Gastrocnemius medialis (tissue), 4 donors: Measurements from ENCODE around the gene C11orf71. TPM values are rescaled to one million over a fixed set of nuclear protein-coding genes. Genes with fewer than 3 reads are reported as not detected.

Experiments
- ATAC-seq, 2 donors: fragments of 150-250 bp; one replicate each; pipeline ENCODE4 v1.9.1; 2016
- DNase-seq, 2 donors: peaks; one replicate each; pipeline ENCODE4 v3.0.0-alpha.2; 2019
- H3K27ac ChIP-seq, 4 donors: fragments of 200-600 bp; sonication (generic); 1 replicate in 1 of 4; 2 replicates in 3 of 4; pipeline ENCODE4 v1.5.1; 2016 to 2018; ENCODE audit warnings: mild to moderate bottlenecking in 2 of 4, moderate library complexity in 1 of 4
- H3K27me3 ChIP-seq, 3 donors: fragments of 200-600 bp; sonication (generic) in 2 of 3; 1 replicate in 1 of 3; 2 replicates in 2 of 3; pipeline versions ENCODE4 v1.5.1 to v1.6.0; 2016 to 2019; ENCODE audit warnings: mild to moderate bottlenecking in 1 of 3, moderate library complexity in 1 of 3
- H3K36me3 ChIP-seq, 2 donors: fragments of 200-600 bp; sonication (generic) in 1 of 2; one replicate each; pipeline ENCODE4 v1.5.1; 2017 to 2018
- H3K4me1 ChIP-seq, 2 donors: fragments of 200-600 bp; sonication (generic) in 1 of 2; one replicate each; pipeline ENCODE4 v1.5.1; 2016 to 2017; ENCODE audit warnings: mild to moderate bottlenecking in 2 of 2
- H3K4me3 ChIP-seq, 4 donors: fragments of 200-600 bp; sonication (generic) in 3 of 4; 1 replicate in 1 of 4; 2 replicates in 3 of 4; pipeline ENCODE4 v1.5.1; 2016 to 2019; ENCODE audit warnings: mild to moderate bottlenecking in 2 of 4
- H3K9me3 ChIP-seq, 3 donors: fragments of 200-600 bp; sonication (generic) in 2 of 3; 1 replicate in 1 of 3; 2 replicates in 2 of 3; pipeline ENCODE4 v1.5.1; 2016 to 2019
- POLR2A ChIP-seq, 2 donors: fragments of 450-650 bp; IDR thresholded peaks; one replicate each; pipeline ENCODE4 v1.6.1; 2017; ENCODE audit warnings: antibody characterized with exemption in 2 of 2, mild to moderate bottlenecking in 2 of 2, moderate library complexity in 2 of 2
- in situ Hi-C, 4 donors: fragments of 200-750 bp; cut with MboI; loops; one replicate each; pipeline versions ENCODE4 v1.15.0 to v1.8.0; 2017; ENCODE audit warnings: low sequenced_read_pairs in 4 of 4
- intact Hi-C: fragments of 100-400 bp; cut with DNase I; formaldehyde crosslinking; loops from one replicate; pipeline ENCODE4 v1.15.1; 2023; ENCODE audit warnings: low total_unique reads
- total RNA-seq, 4 donors: library from RNA; depleted of rRNA; stranded (reverse); fragments of >200 nt; gene quantifications; one replicate each; pipeline versions ENCODE4 v1.1.0 to v1.2.3, GENCODE V29; 2016
- TF ChIP-seq, protein P1 (sequence below), 5 experiments: fragments of 450-650 bp in 3 of 5; fragments of 200-600 bp in 2 of 5; sonication (generic) in 2 of 5; IDR thresholded peaks in 4 of 5; conservative IDR thresholded peaks in 1 of 5; 1 replicate in 4 of 5; 2 replicates in 1 of 5; pipeline ENCODE4 v1.5.1; 2016 to 2019; ENCODE audit warnings: antibody characterized with exemption in 5 of 5, mild to moderate bottlenecking in 3 of 5, moderate library complexity in 3 of 5

The C11orf71 gene
- total RNA-seq, 4 donors from 2014 or later = 3.4 to 18.0 (median 8.7) TPM

DNA sequence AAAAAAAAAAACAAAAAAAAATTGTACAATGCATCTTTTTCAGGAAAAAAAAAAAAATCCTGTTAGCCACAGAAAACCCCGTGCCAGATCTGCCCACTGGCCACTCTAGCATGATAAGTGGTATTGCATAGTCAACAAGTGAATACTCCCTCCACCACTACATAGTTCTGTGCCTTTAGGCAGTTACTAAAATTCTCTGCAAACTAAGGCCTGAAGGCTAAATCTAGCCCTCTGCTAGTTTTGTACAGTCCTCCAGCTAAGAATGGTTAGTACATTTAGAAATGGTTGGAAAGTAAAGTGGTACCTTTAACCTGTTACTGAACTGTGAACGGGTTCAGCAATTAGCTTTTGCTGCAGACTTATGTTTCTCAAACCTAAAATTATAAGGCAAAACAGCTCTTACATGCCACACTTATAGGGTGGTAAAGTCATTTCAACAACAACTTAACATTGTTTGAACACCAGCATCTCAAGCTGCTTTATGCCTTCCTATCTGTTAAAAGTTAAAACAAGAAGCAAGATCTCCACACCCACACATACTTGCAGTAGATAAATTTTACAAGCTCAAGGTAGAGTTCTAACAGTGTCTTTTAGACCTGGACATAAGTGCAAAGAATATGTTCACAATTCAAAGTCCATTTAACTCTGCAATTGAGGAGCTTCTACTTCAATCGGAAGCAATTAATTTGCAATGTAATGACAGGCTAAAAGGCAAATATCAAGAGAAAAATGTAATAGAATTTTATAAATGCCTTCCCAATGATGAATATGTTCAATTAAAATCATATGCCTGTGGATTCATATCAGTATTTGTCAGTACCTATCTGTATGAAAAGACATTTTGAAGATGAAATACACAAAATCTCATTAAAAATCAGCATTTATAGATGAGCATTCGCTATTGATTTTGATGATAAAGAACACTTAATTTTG lies 7.3 kb downstream of the C11orf71 start:
- in situ Hi-C loops (no loop called here), intact Hi-C loops (no loop called here)
- Histone ChIP-seq H3K36me3 (no peaks in the 10 kb centered on the region), H3K27me3 (peaks cover 0 to 2% (median 0%) of the 10 kb centered on the region in 3 donors), H3K27ac (no peak overlapping the region), H3K9me3 (no peaks in the 10 kb centered on the region), H3K4me1 (no peaks in the 10 kb centered on the region), H3K4me3 (no peak overlapping the region)
- TF ChIP-seq, protein P1, sequence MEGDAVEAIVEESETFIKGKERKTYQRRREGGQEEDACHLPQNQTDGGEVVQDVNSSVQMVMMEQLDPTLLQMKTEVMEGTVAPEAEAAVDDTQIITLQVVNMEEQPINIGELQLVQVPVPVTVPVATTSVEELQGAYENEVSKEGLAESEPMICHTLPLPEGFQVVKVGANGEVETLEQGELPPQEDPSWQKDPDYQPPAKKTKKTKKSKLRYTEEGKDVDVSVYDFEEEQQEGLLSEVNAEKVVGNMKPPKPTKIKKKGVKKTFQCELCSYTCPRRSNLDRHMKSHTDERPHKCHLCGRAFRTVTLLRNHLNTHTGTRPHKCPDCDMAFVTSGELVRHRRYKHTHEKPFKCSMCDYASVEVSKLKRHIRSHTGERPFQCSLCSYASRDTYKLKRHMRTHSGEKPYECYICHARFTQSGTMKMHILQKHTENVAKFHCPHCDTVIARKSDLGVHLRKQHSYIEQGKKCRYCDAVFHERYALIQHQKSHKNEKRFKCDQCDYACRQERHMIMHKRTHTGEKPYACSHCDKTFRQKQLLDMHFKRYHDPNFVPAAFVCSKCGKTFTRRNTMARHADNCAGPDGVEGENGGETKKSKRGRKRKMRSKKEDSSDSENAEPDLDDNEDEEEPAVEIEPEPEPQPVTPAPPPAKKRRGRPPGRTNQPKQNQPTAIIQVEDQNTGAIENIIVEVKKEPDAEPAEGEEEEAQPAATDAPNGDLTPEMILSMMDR (IDR thresholded peaks at IDR 0.05 in 4 of 5, conservative IDR thresholded peaks at IDR 0.05 in 1 of 5) = no peak
- TF ChIP-seq POLR2A (IDR thresholded peaks at IDR 0.05) = no peak
- ATAC-seq (no peak), DNase-seq (no peak)

DNA sequence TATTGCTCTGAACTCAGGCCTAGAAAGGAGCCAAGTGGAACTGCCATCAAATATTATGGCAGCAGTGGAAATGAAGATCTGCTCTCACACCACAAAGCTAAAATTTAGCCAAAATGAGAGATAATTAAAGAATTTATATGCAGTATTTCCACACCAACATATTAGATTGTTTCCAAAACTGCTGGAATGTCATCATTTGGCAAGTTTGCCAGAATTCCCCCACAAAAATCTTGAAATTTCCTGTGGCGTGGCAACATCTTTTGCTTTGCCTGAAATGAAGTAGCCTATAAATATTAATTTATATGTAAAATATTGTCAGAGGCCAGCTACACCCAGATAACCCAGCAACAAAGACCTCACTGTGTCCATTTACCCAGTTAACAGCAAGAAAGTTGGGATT lies 13.8 kb downstream of the C11orf71 start:
- in situ Hi-C loops = no loop called here

DNA sequence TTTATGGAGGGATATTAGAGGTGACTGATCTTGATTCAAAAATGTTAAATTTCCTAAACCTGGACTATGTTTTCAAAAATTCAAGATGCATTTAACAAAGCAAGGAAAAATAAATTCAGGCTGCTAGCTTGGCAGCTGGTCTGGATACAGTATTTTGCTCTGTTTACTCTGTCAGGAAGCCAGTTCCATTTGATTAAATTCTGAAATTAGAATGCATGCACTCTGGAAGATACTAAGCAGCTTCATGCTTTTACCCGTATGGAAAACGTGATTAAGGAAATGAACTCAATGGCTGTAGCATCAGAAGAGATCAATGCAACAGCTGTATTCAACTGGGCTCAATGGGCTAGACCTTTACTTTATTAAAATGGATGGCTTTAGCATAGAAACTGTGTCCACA lies 14.2 kb downstream of the C11orf71 start:
- no peak for DNase-seq
- Histone ChIP-seq H3K4me1 (no peaks in the 10 kb centered on the region), H3K4me3 (no peak overlapping the region), H3K36me3 (no peaks in the 10 kb centered on the region), H3K9me3 (no peaks in the 10 kb centered on the region), H3K27ac (no peak overlapping the region), H3K27me3 (peaks cover 0 to 2% (median 0%) of the 10 kb centered on the region in 3 donors)
- in situ Hi-C loops = no loop called here
- intact Hi-C loops = no loop called here
- ATAC-seq = no peak
- TF ChIP-seq POLR2A (IDR thresholded peaks at IDR 0.05) = no peak
- TF ChIP-seq, protein P1 (IDR thresholded peaks at IDR 0.05 in 4 of 5, conservative IDR thresholded peaks at IDR 0.05 in 1 of 5) = no peak

More for the DNA sequence above, 13.8 kb downstream of the C11orf71 start:
- intact Hi-C loops = no loop called here
- Histone ChIP-seq H3K27me3 (peaks cover 0 to 2% (median 0%) of the 10 kb centered on the region in 3 donors), H3K27ac (no peak overlapping the region), H3K4me3 (no peak overlapping the region), H3K36me3 (no peaks in the 10 kb centered on the region), H3K4me1 (no peaks in the 10 kb centered on the region), H3K9me3 (no peaks in the 10 kb centered on the region)
- ATAC-seq (no peak), DNase-seq (no peak)
- no peak for TF ChIP-seq POLR2A (IDR thresholded peaks at IDR 0.05)
- TF ChIP-seq, protein P1 (IDR thresholded peaks at IDR 0.05 in 4 of 5, conservative IDR thresholded peaks at IDR 0.05 in 1 of 5) = no peak

DNA sequence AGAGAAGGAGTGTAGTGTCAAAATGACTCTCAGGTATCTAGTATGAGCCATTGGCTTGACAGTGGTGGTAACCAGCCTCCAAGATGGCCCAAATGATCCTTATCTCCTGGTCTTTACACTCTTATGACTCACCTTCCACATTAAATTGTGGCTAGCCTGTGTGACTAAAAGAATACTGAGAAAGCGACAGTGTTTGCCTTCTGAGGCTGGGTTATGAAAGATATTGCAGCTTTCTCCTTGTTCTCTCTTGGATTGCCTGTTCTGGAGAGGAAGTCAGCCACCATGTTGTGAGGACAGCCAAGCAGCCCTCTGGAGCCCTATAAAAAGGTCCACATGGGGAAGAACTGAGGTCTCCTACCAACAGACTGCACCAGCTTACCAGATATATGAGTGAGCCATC lies 15.8 kb downstream of the C11orf71 start:
- no peak for ATAC-seq
- in situ Hi-C loops = no loop called here
- no peaks in the 10 kb centered on the region for H3K9me3 ChIP-seq

More for the DNA sequence above, 15.8 kb downstream of the C11orf71 start:
- no peak for TF ChIP-seq POLR2A (IDR thresholded peaks at IDR 0.05)
- TF ChIP-seq, protein P1 (IDR thresholded peaks at IDR 0.05 in 4 of 5, conservative IDR thresholded peaks at IDR 0.05 in 1 of 5) = no peak
- Histone ChIP-seq H3K4me3 (no peak overlapping the region), H3K27me3 (no peaks in the 10 kb centered on the region), H3K36me3 (no peaks in the 10 kb centered on the region), H3K27ac (no peak overlapping the region), H3K4me1 (no peaks in the 10 kb centered on the region)
- intact Hi-C loops = no loop called here
- DNase-seq = no peak
